Measurements from ENCODE around the gene ZNF319. TPM values are rescaled to one million over a fixed set of nuclear protein-coding genes. Genes with fewer than 3 reads are reported as not detected.

Gene ZNF319
- total and polyA plus RNA-seq, 2 of the 13 experiments (the other 11 are each of a cell fraction or from before 2014, with no cell fraction given): 2.4 to 3.6 TPM

- TF ChIP-seq ZNF331 (CRISPR knock-in tag; IDR thresholded peaks at IDR 0.05) (no peak), JUND (CRISPR knock-in tag; IDR thresholded peaks at IDR 0.05) (no peak), NR3C1 (CRISPR knock-in tag; IDR thresholded peaks at IDR 0.05) (peak; percentile 87; the same call in 1 of the 2 replicates), ZBTB38 (CRISPR knock-in tag; IDR thresholded peaks at IDR 0.05) (peak; percentile 80), SAFB2 (CRISPR knock-in tag; IDR thresholded peaks at IDR 0.05; ENCODE audit: borderline replicate concordance, low read depth) (0 out of 2 replicates have a peak, but pooled peaks have one; percentile 58), ZNF788 (CRISPR knock-in tag; IDR thresholded peaks at IDR 0.05; ENCODE audit: borderline replicate concordance) (0 out of 2 replicates have a peak, but pooled peaks have one; percentile 27), NFATC3 (CRISPR knock-in tag; IDR thresholded peaks at IDR 0.05) (0 out of 2 replicates have a peak, but pooled peaks have one; percentile 50), AGO1 (IDR thresholded peaks at IDR 0.05; ENCODE audit: low read depth, low read length, poor library complexity, severe bottlenecking) (peak; percentile 78), ZMYM4 (CRISPR knock-in tag; IDR thresholded peaks at IDR 0.05) (no peak)
- TF ChIP-seq, protein P1, sequence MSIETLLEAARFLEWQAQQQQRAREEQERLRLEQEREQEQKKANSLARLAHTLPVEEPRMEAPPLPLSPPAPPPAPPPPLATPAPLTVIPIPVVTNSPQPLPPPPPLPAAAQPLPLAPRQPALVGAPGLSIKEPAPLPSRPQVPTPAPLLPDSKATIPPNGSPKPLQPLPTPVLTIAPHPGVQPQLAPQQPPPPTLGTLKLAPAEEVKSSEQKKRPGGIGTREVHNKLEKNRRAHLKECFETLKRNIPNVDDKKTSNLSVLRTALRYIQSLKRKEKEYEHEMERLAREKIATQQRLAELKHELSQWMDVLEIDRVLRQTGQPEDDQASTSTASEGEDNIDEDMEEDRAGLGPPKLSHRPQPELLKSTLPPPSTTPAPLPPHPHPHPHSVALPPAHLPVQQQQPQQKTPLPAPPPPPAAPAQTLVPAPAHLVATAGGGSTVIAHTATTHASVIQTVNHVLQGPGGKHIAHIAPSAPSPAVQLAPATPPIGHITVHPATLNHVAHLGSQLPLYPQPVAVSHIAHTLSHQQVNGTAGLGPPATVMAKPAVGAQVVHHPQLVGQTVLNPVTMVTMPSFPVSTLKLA (IDR thresholded peaks at IDR 0.05): no peak
These were observed 15.8 kb downstream of the ZNF319 start (continued) for GRCh38 chr16:57984443-57985203.

DNA sequence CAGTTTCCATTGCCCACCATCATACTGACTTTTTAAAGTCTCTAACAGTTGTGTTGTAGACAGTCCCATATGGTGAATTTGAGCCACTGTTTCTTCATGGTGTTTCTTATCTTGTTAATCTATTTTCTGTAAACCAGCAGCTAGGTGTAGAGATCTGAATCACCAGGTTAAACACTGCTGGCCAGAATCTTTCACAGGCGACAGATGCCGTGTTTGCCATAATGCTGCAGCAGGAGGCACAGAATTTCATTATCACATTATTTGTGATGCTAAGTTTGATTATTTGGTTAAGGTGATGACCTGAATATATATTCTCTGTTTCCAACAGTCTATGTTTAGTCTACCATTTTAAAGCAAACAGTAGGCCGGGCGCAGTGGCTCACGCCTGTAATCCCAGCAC lies 18.1 kb downstream of the ZNF319 start:
- no peak for FAIRE-seq
- no peak overlapping the region for H3K4me3 ChIP-seq (replicated peaks in 1 of 3; ENCODE audit: insufficient read depth in 1 of 3, low read depth in 2 of 3, low read length in 3 of 3)
- 4% methylated on average over 5 of the region's 5 CpGs for WGBS (ENCODE audit: low lambda C conversion rate)
- POLR2A ChIA-PET: no interaction called here
- H3K27me3 ChIP-seq (ENCODE audit: control insufficient read depth in 1 of 2, insufficient read depth in 2 of 2, low read length in 2 of 2): peaks cover 3 to 38% of the 10 kb centered on the region in 2 experiments; a peak in 4 of 5 replicates
- no peak for DNase-seq (ENCODE audit: low spot score)
- in situ Hi-C loops (cut with HindIII; ENCODE audit: extremely low pct_ligation_motif_present, low pct_unique_long_range_greater_than_20kb): no loop called here
- H3K9ac ChIP-seq (ENCODE audit: insufficient read depth, low read depth, low read length): no peak overlapping the region
- no peaks in the 10 kb centered on the region for H3K79me2 ChIP-seq (ENCODE audit: insufficient read depth, low read length)
- H3K36me3 ChIP-seq (replicated peaks in 1 of 2; ENCODE audit: control insufficient read depth in 1 of 2, insufficient read depth in 2 of 2, low read length in 2 of 2): no peaks in the 10 kb centered on the region
- H4K20me1 ChIP-seq (ENCODE audit: insufficient read depth, low read length): no peaks in the 10 kb centered on the region
- intact Hi-C loops (cut with micrococcal nuclease; ENCODE audit: unreplicated experiment): no loop called here
- no peak for ATAC-seq
- H3K9me3 ChIP-seq (ENCODE audit: low read length): no peaks in the 10 kb centered on the region
- H2AFZ ChIP-seq (ENCODE audit: low read length): no peak overlapping the region
- CTCF ChIA-PET (ENCODE audit: low intra/inter-chr PET ratio, low total read pairs): no interaction called here
- no peak overlapping the region for H3K27ac ChIP-seq (ENCODE audit: extremely low read length, insufficient read depth, low read length)
- no TSS peak for BruUV-seq (replicated peaks)
- H3K4me2 ChIP-seq (ENCODE audit: low read depth, low read length): no peak overlapping the region
- H3K4me1 ChIP-seq (ENCODE audit: insufficient read depth, low read length): peaks cover 25% of the 10 kb centered on the region
- TF ChIP-seq KIAA2018 (CRISPR knock-in tag; IDR thresholded peaks at IDR 0.05; ENCODE audit: borderline replicate concordance): no peak
- no peak for TF ChIP-seq ISL2 (CRISPR knock-in tag; IDR thresholded peaks at IDR 0.05)
